SK-N-MC (cell line): ENCODE measurements around the gene ACVRL1.

Experiments used
- DNase-seq: peaks from one replicate; pipeline ENCODE4 v3.0.0-alpha.2; 2011; ENCODE audit warnings: low read depth, low spot score
- H3K27ac ChIP-seq: fragments of 200-600 bp; sonication (generic); 2 replicates; pipeline ENCODE4 v1.5.1; 2016; ENCODE audit warnings: mixed run types
- H3K36me3 ChIP-seq: fragments of 200-600 bp; sonication (generic); 2 replicates; pipeline ENCODE4 v1.6.1; 2017; ENCODE audit warnings: antibody characterized with exemption, low read length, mixed read lengths; ENCODE audit not compliant: insufficient read depth
- H3K4me3 ChIP-seq: fragments of 200-600 bp; sonication (generic); 2 replicates; pipeline ENCODE4 v1.5.1; 2016
- H3K9ac ChIP-seq: fragments of 200-600 bp; sonication (generic); 2 replicates; pipeline ENCODE4 v1.8.0; 2017; ENCODE audit warnings: mixed run types, mixed read lengths; ENCODE audit not compliant: insufficient read length
- H3K9me3 ChIP-seq: fragments of 200-600 bp; sonication (generic); 2 replicates; pipeline ENCODE4 v1.6.1; 2017; ENCODE audit warnings: low read depth, mild to moderate bottlenecking, antibody characterized with exemption, low read length, moderate library complexity, mixed read lengths
- EZH2 ChIP-seq: fragments of 200-600 bp; sonication (generic); IDR thresholded peaks from one replicate; pipeline ENCODE4 v1.6.1; 2017; ENCODE audit warnings: antibody characterized with exemption
- FOXP2 ChIP-seq: optimal IDR thresholded peaks from 2 replicates; pipeline ENCODE3; 2011; ENCODE audit warnings: mild to moderate bottlenecking, moderate library complexity; ENCODE audit not compliant: insufficient read depth; ENCODE audit errors: extremely low read length, control extremely low read depth
- POLR2AphosphoS5 ChIP-seq: IDR thresholded peaks from 2 replicates; pipeline ENCODE4 v1.6.1; 2012; ENCODE audit warnings: mild to moderate bottlenecking, low read depth, low read length, borderline replicate concordance

ACVRL1 gene

GRCh38 chr12:51910691-51911090, 3.4 kb downstream of the ACVRL1 start:
- Histone ChIP-seq H3K27ac (no peak overlapping the region), H3K36me3 (no peaks in the 10 kb centered on the region), H3K9ac (no peak overlapping the region), H3K4me3 (no peak overlapping the region), H3K9me3 (no peaks in the 10 kb centered on the region)
- DNase-seq, result no peak
- TF ChIP-seq FOXP2 (no peak), POLR2AphosphoS5 (no peak), EZH2 (no peak)

- Histone ChIP-seq H3K27ac (no peak overlapping the region), H3K9ac (no peak overlapping the region), H3K36me3 (no peaks in the 10 kb centered on the region), H3K9me3 (no peaks in the 10 kb centered on the region), H3K4me3 (no peak overlapping the region)
- TF ChIP-seq FOXP2, result no peak
- TF ChIP-seq EZH2, result no peak
- TF ChIP-seq POLR2AphosphoS5, result no peak
- no peak for DNase-seq
Measured at GRCh38 chr12:51911307-51911706, 4.0 kb downstream of the ACVRL1 start.

GRCh38 chr12:51911788-51912711, 4.7 kb downstream of the ACVRL1 start:
- no peak for DNase-seq
- TF ChIP-seq EZH2 (no peak), POLR2AphosphoS5 (no peak), FOXP2 (no peak)
- Histone ChIP-seq H3K9me3 (no peaks in the 10 kb centered on the region), H3K36me3 (no peaks in the 10 kb centered on the region), H3K27ac (no peak overlapping the region), H3K4me3 (no peak overlapping the region), H3K9ac (no peak overlapping the region)

GRCh38 chr12:51913071-51914033, 6.0 kb downstream of the ACVRL1 start:
- no peaks in the 10 kb centered on the region for H3K9me3 ChIP-seq
- H3K27ac ChIP-seq, result no peak overlapping the region
- TF ChIP-seq POLR2AphosphoS5, result no peak
- no peak for TF ChIP-seq FOXP2
- no peak for TF ChIP-seq EZH2
- no peak overlapping the region for H3K9ac ChIP-seq
- H3K4me3 ChIP-seq, result no peak overlapping the region
- no peak for DNase-seq
- H3K36me3 ChIP-seq, result no peaks in the 10 kb centered on the region

DNA sequence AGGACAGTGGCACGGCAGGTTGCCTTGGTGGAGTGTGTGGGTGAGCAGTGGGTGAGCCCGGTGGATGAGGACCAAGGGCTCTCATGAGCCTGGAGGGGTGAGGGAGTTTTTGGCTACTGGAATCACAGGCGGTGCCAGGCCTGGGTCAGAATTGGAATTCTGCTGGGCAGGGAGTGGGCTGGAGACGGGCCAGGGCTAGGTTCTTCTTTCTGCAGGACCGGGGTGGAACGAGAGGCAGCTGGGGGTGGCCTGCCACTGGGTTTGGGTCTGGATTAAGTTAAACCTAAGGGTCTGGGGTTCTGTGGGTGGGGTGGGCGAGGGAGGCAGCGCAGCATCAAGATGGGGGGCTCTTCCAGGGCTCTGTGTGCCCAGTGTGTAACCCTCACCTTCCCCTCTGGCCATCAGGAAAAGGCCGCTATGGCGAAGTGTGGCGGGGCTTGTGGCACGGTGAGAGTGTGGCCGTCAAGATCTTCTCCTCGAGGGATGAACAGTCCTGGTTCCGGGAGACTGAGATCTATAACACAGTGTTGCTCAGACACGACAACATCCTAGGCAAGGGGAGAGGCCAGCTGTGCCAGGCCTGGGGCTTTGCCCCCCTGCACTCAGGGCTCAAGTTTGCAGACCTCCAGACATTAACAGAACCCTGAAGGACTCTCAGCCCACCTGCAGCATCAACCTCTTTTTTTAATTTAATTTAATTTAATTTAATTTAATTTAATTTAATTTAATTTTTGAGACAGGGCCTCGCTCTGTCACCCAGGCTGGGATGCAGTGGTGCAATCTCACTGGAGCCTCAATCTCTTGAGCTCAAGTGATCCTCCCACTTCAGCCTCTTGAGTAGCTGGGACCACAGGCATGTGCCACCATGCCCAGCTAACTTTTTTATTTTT, 7.0 kb downstream of the ACVRL1 start:
- H3K4me3 ChIP-seq, result no peak overlapping the region
- DNase-seq, result no peak
- TF ChIP-seq POLR2AphosphoS5 (no peak), EZH2 (no peak), FOXP2 (no peak)
- H3K9me3 ChIP-seq, result no peaks in the 10 kb centered on the region
- H3K27ac ChIP-seq, result no peak overlapping the region
- H3K9ac ChIP-seq, result no peak overlapping the region
- H3K36me3 ChIP-seq, result no peaks in the 10 kb centered on the region

- Histone ChIP-seq H3K4me3 (no peak overlapping the region), H3K9me3 (no peaks in the 10 kb centered on the region), H3K36me3 (no peaks in the 10 kb centered on the region), H3K9ac (no peak overlapping the region), H3K27ac (no peak overlapping the region)
- DNase-seq, result no peak
- TF ChIP-seq POLR2AphosphoS5 (no peak), EZH2 (no peak), FOXP2 (no peak)
Measured at GRCh38 chr12:51915003-51915625, 7.8 kb downstream of the ACVRL1 start.

DNA sequence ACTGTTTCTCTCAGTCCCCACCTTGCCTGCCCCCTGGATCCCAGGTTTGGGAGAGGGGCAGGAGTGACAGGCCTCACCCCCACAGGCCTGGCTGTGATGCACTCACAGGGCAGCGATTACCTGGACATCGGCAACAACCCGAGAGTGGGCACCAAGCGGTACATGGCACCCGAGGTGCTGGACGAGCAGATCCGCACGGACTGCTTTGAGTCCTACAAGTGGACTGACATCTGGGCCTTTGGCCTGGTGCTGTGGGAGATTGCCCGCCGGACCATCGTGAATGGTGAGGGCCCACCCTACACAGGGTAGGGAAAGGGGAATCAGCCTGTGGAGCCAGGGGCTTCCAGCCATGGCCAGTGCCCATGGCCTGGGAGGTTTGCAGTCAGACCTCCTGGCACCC, 8.6 kb downstream of the ACVRL1 start:
- no peak overlapping the region for H3K27ac ChIP-seq
- H3K4me3 ChIP-seq, result no peak overlapping the region
- no peak overlapping the region for H3K9ac ChIP-seq
- no peak for TF ChIP-seq FOXP2
- no peak for TF ChIP-seq EZH2
- no peak for TF ChIP-seq POLR2AphosphoS5
- no peak for DNase-seq
- H3K9me3 ChIP-seq, result no peaks in the 10 kb centered on the region
- no peaks in the 10 kb centered on the region for H3K36me3 ChIP-seq
